HepG2 (cell line): Measurements from ENCODE around the gene ZCCHC9. TPM values are rescaled to one million over a fixed set of nuclear protein-coding genes. Genes with fewer than 3 reads are reported as not detected.

Experiments used
- ATAC-seq: fragments of 200-7000 bp; cut with Tn5 transposase; 3 replicates; pipeline ENCODE4 v1.9.1; 2020; ENCODE audit warnings: mild to moderate bottlenecking, moderate library complexity
- BruUV-seq: library from RNA; stranded (reverse); fragments of 400-500 nt; replicated peaks from 2 replicates; lab custom pipeline; 2021; lab: Mats Ljungman, UMichigan
- CTCF ChIA-PET: fragments of 300-600 bp; formaldehyde crosslinking; extraction: SDS; loops from one replicate; lab custom pipeline; 2021; ENCODE audit warnings: low total read pairs, inconsistent platforms, low intra/inter-chr PET ratio; lab: Yijun Ruan, JAX
- POLR2A ChIA-PET: fragments of 350-600 bp; sonication (Branson Sonifier 250); formaldehyde crosslinking; loops from one replicate; lab custom pipeline; 2020; ENCODE audit warnings: antibody characterized with exemption, inconsistent platforms; lab: Yijun Ruan, JAX
- DNase-seq: peaks from one replicate; pipeline ENCODE4 v3.0.0-alpha.2; 2015; ENCODE audit warnings: low spot score
- FAIRE-seq: peaks from 3 replicates; lab custom pipeline; 2011; peaks lifted over from hg19 to GRCh38; lab: Jason Lieb, UNC
- H2AFZ ChIP-seq: one replicate; pipeline ENCODE4 v1.6.1; 2011; ENCODE audit warnings: low read length, inconsistent platforms
- H3K27ac ChIP-seq: fragments of 300-600 bp; 3 replicates; pipeline ENCODE4 v1.8.0; 2011; ENCODE audit warnings: mixed run types, mild to moderate bottlenecking, mixed read lengths, low read length, inconsistent platforms; ENCODE audit not compliant: insufficient read depth; ENCODE audit errors: extremely low read length
- H3K27me3 ChIP-seq, 2 experiments: fragments of 200-600 bp in 1 of 2; 2 replicates in 1 of 2; 3 replicates in 1 of 2; pipeline versions ENCODE4 v1.6.0 to v1.8.0; 2011; ENCODE audit warnings: low read length in 2 of 2, mild to moderate bottlenecking in 2 of 2, moderate library complexity in 2 of 2, inconsistent platforms in 1 of 2; ENCODE audit not compliant: insufficient read depth in 2 of 2, control insufficient read depth in 1 of 2
- H3K36me3 ChIP-seq, 2 experiments: fragments of 200-600 bp in 1 of 2; replicated peaks in 1 of 2; 2 replicates in 1 of 2; 3 replicates in 1 of 2; pipeline versions ENCODE4 v1.5.1 to v1.8.0; 2011; ENCODE audit warnings: low read length in 2 of 2, inconsistent platforms in 1 of 2; ENCODE audit not compliant: insufficient read depth in 2 of 2, control insufficient read depth in 1 of 2
- H3K4me1 ChIP-seq: 2 replicates; pipeline ENCODE4 v1.5.1; 2012; ENCODE audit warnings: low read length, inconsistent platforms; ENCODE audit not compliant: insufficient read depth
- H3K4me2 ChIP-seq: 2 replicates; pipeline ENCODE4 v1.6.0; 2011; ENCODE audit warnings: low read depth, low read length, inconsistent platforms
- H3K4me3 ChIP-seq, 3 experiments: fragments of 200-600 bp in 1 of 3; sonication (generic), shearing (Covaris generic) in 1 of 3; replicated peaks in 1 of 3; 2 replicates each; pipeline ENCODE4 v1.5.1; 2011 to 2016; ENCODE audit warnings: low read length in 3 of 3, inconsistent platforms in 2 of 3, low read depth in 2 of 3, mild to moderate bottlenecking in 2 of 3, control low read depth in 1 of 3, mixed read lengths in 1 of 3; ENCODE audit not compliant: insufficient read depth in 1 of 3
- H3K79me2 ChIP-seq: one replicate; pipeline ENCODE4 v1.6.1; 2011; ENCODE audit warnings: low read length, inconsistent platforms; ENCODE audit not compliant: insufficient read depth
- H3K9ac ChIP-seq: 2 replicates; pipeline ENCODE4 v1.6.0; 2011; ENCODE audit warnings: mild to moderate bottlenecking, low read depth, low read length, inconsistent platforms; ENCODE audit not compliant: insufficient read depth
- H3K9me3 ChIP-seq: 2 replicates; pipeline ENCODE4 v1.5.1; 2012; ENCODE audit warnings: mild to moderate bottlenecking, low read length
- H4K20me1 ChIP-seq: 2 replicates; pipeline ENCODE4 v1.6.0; 2011; ENCODE audit warnings: inconsistent platforms, mild to moderate bottlenecking, low read length, moderate library complexity; ENCODE audit not compliant: insufficient read depth
- ARNTL ChIP-seq: sonication (generic); formaldehyde crosslinking; IDR thresholded peaks from 2 replicates; pipeline ENCODE4 v1.4.0; 2020; ENCODE audit warnings: mild to moderate bottlenecking, missing genetic modification reagents
- CREM ChIP-seq, 2 experiments: sonication (generic) in 1 of 2; formaldehyde crosslinking in 1 of 2; IDR thresholded peaks; 2 replicates each; pipeline versions ENCODE4 v1.4.0 to v1.6.1; 2016 to 2020; ENCODE audit warnings: antibody characterized with exemption in 1 of 2, mild to moderate bottlenecking in 1 of 2, missing genetic modification reagents in 1 of 2
- FOXA1 ChIP-seq, 2 experiments: fragments of 450-650 bp in 1 of 2; sonication (generic) in 1 of 2; formaldehyde crosslinking in 1 of 2; IDR thresholded peaks; 2 replicates each; pipeline versions ENCODE4 v1.4.0 to v1.6.1; 2016 to 2020; ENCODE audit warnings: missing genetic modification reagents in 1 of 2
- FOXA3 ChIP-seq: IDR thresholded peaks from 2 replicates; pipeline ENCODE4 v1.6.1; 2016; ENCODE audit warnings: missing genetic modification reagents, missing compliant biosample characterization
- FOXP4 ChIP-seq: sonication (generic); formaldehyde crosslinking; IDR thresholded peaks from 2 replicates; pipeline ENCODE4 v1.4.0; 2020; ENCODE audit warnings: missing genetic modification reagents
- GMEB1 ChIP-seq: sonication (generic); formaldehyde crosslinking; IDR thresholded peaks from 2 replicates; pipeline ENCODE4 v1.5.1; 2020; ENCODE audit warnings: missing genetic modification reagents, mild to moderate bottlenecking, borderline replicate concordance
- HOXD1 ChIP-seq: sonication (generic); formaldehyde crosslinking; IDR thresholded peaks from 2 replicates; pipeline ENCODE4 v1.5.0; 2020; ENCODE audit warnings: missing genetic modification reagents
- KLF11 ChIP-seq: IDR thresholded peaks from 2 replicates; pipeline ENCODE4 v1.6.1; 2016; ENCODE audit warnings: missing compliant biosample characterization
- KLF16 ChIP-seq, 2 experiments: sonication (generic) in 1 of 2; formaldehyde crosslinking in 1 of 2; IDR thresholded peaks; 2 replicates each; pipeline versions ENCODE4 v1.6.1 to v1.8.0; 2016 to 2023; ENCODE audit warnings: missing genetic modification reagents in 2 of 2, missing compliant biosample characterization in 1 of 2
- NR2F1 ChIP-seq, 2 experiments: fragments of 450-650 bp in 1 of 2; formaldehyde crosslinking in 1 of 2; IDR thresholded peaks; 2 replicates each; pipeline versions ENCODE4 v1.5.0 to v1.6.1; 2016 to 2020; ENCODE audit warnings: mild to moderate bottlenecking in 1 of 2, missing compliant biosample characterization in 1 of 2, missing genetic modification reagents in 1 of 2, moderate library complexity in 1 of 2
- RBFOX2 ChIP-seq: fragments of 200-400 bp; formaldehyde crosslinking; IDR thresholded peaks from 2 replicates; pipeline ENCODE4 v1.6.1; 2017; ENCODE audit warnings: low read depth, mild to moderate bottlenecking, low read length
- SALL1 ChIP-seq: sonication (generic); formaldehyde crosslinking; IDR thresholded peaks from 2 replicates; pipeline ENCODE4 v1.8.0; 2022; ENCODE audit warnings: mild to moderate bottlenecking, missing genetic modification reagents
- THRA ChIP-seq: sonication (generic); formaldehyde crosslinking; IDR thresholded peaks from 2 replicates; pipeline ENCODE4 v1.4.0; 2020; ENCODE audit warnings: missing genetic modification reagents, borderline replicate concordance
- ZFP1 ChIP-seq: IDR thresholded peaks from 2 replicates; pipeline ENCODE4 v1.6.1; 2016
- ZNF460 ChIP-seq: sonication (generic); formaldehyde crosslinking; IDR thresholded peaks from 2 replicates; pipeline ENCODE4 v1.5.1; 2020; ENCODE audit warnings: missing genetic modification reagents, mild to moderate bottlenecking, borderline replicate concordance
- WGBS: methylation state at CpG from one replicate; pipeline ENCODE4 v1.1.6; 2017; ENCODE audit warnings: low lambda C conversion rate; 5-methylcytosine and 5-hydroxymethylcytosine counted together
- in situ Hi-C: cut with HindIII; loops from 2 replicates; pipeline ENCODE4 v1.10.0; 2017; ENCODE audit warnings: low pct_unique_long_range_greater_than_20kb; ENCODE audit not compliant: extremely low pct_ligation_motif_present
- intact Hi-C: fragments of 100-400 bp; cut with micrococcal nuclease; formaldehyde crosslinking; loops from one replicate; pipeline ENCODE4 v1.10.0; 2022; ENCODE audit not compliant: unreplicated experiment
- polyA plus RNA-seq, 8 experiments: library from polyadenylated mRNA; depleted of rRNA in 3 of 8; stranded (reverse) in 7 of 8; unstranded in 1 of 8; fragments of >200 nt; fragmentation: Illumina TruSeq in 4 of 8; extraction: Trizol in 4 of 8; gene quantifications; 2 replicates each; pipeline versions ENCODE4 v1.2.1 to v1.2.3, GENCODE V29; 2011 to 2016; ENCODE audit warnings: low read depth in 4 of 8, missing spikeins in 1 of 8, mixed read lengths in 1 of 8; ENCODE audit not compliant: insufficient read depth in 1 of 8
- total RNA-seq, 5 experiments: library from RNA; depleted of rRNA; stranded (reverse); fragments of >200 nt; fragmentation: Illumina TruSeq; extraction: Trizol; gene quantifications; 2 replicates each; pipeline ENCODE4 v1.2.3, GENCODE V29; 2016; ENCODE audit warnings: low read depth in 1 of 5

The ZCCHC9 gene
- total and polyA plus RNA-seq, 2 of the 13 experiments (the other 11 are each of a cell fraction or from before 2014, with no cell fraction given) = 28.7 to 52.5 TPM

- no TSS peak for BruUV-seq
- Histone ChIP-seq H3K9ac (no peak overlapping the region), H3K36me3 (no peaks in the 10 kb centered on the region), H3K79me2 (no peaks in the 10 kb centered on the region), H3K4me2 (peak overlapping the region; percentile 68), H3K4me1 (peaks cover 56% of the 10 kb centered on the region), H3K4me3 (peak overlapping the region in 1 of 3 experiments; percentile 19; a peak in 2 of 6 replicates), H2AFZ (no peak overlapping the region), H3K9me3 (no peaks in the 10 kb centered on the region), H3K27ac (peak overlapping the region; percentile 55), H4K20me1 (no peaks in the 10 kb centered on the region), H3K27me3 (no peaks in the 10 kb centered on the region)
- DNase-seq = peak; percentile 85
- POLR2A ChIA-PET = interaction anchor here (1.0 to 1.1 kb wide), 2 partner anchors 18 to 51 kb away, joined by 3 to 4 read pairs; partner anchors contain the start of gene ZCCHC9
- CTCF ChIA-PET = no interaction called here
- intact Hi-C loops = no loop called here
- WGBS = 0% methylated on average over 5 of the region's 5 CpGs
- in situ Hi-C loops = no loop called here
- FAIRE-seq = peak; percentile 57
- ATAC-seq = peak; percentile 96
- no peak for TF ChIP-seq KLF11 (CRISPR knock-in tag)
- TF ChIP-seq FOXA3 (CRISPR knock-in tag) = peak; percentile 93
- peak in 1 of 2 experiments; percentile 63; a peak in 1 of 4 replicates for TF ChIP-seq KLF16 (CRISPR knock-in tag; IDR thresholded peaks at IDR 0.05)
- peak; percentile 87; the same call in 1 of the 2 replicates for TF ChIP-seq SALL1 (CRISPR knock-in tag)
- peak; percentile 85 for TF ChIP-seq FOXP4 (CRISPR knock-in tag)
- TF ChIP-seq ARNTL (CRISPR knock-in tag) = 0 out of 2 replicates have a peak, but pooled peaks have one; percentile 39
- TF ChIP-seq GMEB1 = peak; percentile 46; the same call in 1 of the 2 replicates
- TF ChIP-seq CREM (IDR thresholded peaks at IDR 0.05) = peak; percentile 75
- TF ChIP-seq CREM (CRISPR knock-in tag; IDR thresholded peaks at IDR 0.05) = no peak
- no peak for TF ChIP-seq ZNF460 (CRISPR knock-in tag)
- TF ChIP-seq NR2F1 (CRISPR knock-in tag; IDR thresholded peaks at IDR 0.05) = peak; percentile 76 to 89
- 0 out of 2 replicates have a peak, but pooled peaks have one; percentile 43 for TF ChIP-seq FOXA1 (IDR thresholded peaks at IDR 0.05)
- TF ChIP-seq FOXA1 (CRISPR knock-in tag; IDR thresholded peaks at IDR 0.05) = peak; percentile 82
- TF ChIP-seq THRA (CRISPR knock-in tag) = peak; percentile 97
- TF ChIP-seq RBFOX2 = no peak
- TF ChIP-seq HOXD1 (CRISPR knock-in tag) = peak; percentile 74; the same call in 1 of the 2 replicates
- peak; percentile 82 for TF ChIP-seq ZFP1 (CRISPR knock-in tag)
Observed at GRCh38 chr5:81353189-81353588, 51.8 kb downstream of the ZCCHC9 start.
